CD4-positive, alpha-beta T cell treated with Interferon alpha-2 for 1 hour (primary cell): ENCODE results near the gene MTHFR.

Experiments
- DNase-seq, 2 donors: peaks; one replicate each; pipeline ENCODE4 v3.0.0-alpha.2; 2020 to 2022

Gene MTHFR

DNA sequence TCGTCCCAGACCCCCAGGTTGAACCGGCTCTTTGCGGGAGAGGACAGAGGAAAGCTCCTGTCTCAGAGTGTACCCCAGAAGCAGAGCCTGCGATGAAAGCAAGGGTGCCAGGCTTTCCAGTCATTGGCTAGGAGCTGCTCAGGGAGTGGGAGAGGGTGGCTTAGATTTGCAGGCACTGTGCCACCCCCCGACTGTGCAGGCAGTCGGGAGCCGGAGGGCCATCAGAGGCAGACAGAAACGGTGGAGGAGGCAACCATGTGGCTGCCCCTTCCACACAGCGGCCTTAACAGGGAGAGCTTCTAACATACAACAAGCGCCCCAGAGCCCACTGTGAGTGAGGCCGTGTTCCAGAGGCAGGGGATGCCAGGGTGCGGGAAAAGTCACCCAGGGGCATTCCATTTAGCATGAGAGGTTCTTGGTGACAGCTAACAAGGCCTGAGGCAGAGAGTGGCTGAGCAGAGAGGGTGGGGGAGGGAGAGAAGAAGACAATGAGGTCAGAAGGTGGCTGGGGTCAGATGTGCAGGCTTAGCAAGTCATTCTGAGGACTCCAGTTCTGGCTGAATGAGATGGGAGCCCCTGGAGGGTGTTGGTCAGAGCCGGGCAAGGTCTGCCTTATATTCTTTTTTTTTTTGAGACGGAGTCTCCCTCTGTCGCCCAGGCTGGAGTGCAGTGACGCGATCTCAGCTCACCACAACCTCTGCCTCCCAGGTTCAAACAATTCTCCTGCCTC is 53.2 kb downstream of the MTHFR start:
- no peak for DNase-seq

DNA sequence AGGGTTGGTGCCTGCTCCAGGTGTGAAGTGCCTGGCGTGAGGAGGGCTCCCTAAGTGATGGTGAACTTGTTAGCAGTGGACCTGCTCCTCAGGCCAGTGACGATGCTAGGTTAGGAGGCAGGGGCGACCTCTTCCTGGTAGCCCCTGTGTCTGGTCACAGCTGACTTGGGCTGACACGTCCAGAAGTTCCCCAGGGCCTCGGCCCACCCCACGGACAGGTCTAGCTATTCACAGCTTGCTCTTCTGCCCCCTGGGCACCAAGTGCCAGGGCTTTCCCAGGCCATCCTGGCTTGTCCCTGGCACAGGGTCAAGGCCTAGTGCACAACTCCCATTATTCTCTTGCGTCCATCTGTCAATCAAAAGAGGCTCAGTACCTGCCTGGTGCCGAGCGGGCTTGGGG is 54.7 kb downstream of the MTHFR start:
- DNase-seq = no peak

DNA sequence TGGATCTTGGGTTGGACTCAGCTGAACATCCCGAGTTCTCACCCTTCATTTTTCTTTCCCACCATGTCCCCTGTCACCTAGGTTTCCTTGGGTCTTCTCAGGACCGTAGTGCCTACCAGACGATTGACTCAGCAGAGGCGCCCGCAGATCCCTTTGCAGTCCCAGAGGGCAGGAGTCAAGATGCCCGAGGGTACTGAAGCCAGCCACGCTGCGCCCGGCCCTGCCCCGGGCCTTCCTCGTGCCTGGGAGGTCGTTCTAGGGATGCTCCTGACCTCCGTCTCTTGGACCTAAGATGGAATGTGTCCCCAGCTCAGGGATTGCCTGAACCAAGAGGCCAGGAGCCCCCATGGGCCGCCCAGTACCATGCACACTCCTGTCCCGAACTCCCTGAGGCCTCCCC is 55.8 kb downstream of the MTHFR start:
- no peak for DNase-seq

DNA sequence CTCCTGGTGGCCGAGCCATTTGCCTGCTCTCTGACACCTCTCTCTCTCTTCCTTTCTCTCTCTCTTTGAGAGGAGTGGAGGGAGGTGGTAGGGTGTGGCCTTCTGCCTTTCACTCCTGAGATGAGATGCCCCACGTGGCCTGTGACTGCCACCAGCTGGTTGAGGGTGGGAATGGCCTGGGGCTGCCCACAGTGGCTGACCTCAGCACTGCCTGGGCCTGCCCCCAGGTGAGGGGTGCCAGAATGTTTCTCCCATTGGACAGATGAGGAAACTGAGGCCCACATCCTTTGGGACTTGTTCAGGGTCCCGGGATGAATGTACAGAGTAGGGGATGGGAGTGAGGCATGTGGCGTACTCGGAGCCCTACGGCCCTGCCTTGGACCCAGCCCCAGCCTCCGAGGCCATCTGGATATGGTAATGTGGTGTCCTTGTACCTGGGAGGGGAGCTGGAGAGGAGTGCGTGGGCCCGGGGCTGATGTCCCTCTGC is 56.5 kb downstream of the MTHFR start:
- DNase-seq = peak; percentile 32 to 63

DNA sequence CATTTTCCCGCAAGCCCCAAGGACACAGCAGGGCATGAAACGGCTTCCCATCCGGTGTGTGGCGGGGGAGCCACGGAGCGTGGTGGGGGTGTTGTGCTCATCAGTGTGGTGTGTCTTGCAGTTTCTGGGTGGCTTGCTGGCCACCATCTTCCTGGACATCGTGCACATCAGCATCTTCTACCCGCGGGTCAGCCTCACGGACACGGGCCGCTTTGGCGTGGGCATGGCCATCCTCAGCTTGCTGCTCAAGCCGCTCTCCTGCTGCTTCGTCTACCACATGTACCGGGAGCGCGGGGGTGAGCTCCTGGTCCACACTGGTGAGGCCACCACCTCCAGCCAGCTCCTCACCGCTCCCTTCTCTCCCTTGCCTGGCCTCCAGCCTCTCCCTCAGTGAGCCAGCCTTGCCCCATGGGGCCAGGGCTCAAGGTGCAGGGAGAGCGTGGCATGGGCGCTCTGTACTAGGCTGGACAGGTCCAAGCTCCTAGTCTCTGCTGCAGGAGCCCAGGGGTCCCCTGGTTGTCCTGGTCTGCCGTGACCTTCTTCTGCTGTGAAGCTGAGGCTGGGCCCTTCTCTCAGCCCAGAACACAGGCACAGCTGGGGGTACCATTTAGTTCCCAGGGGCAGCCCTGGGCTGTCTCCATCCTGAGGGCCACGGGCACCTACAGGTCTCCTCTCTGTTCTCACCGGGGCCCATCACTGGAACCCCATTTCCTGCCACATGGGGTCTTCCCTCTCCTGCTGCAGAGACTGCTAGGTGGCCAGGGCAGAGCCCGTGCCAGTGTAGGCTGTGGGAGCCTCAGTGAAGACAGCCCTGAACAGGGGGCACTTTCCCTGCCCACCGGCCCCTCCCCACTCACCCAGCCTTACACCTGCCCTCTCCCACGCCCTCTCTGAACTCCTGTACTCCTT is 57.2 kb downstream of the MTHFR start:
- no peak for DNase-seq

DNA sequence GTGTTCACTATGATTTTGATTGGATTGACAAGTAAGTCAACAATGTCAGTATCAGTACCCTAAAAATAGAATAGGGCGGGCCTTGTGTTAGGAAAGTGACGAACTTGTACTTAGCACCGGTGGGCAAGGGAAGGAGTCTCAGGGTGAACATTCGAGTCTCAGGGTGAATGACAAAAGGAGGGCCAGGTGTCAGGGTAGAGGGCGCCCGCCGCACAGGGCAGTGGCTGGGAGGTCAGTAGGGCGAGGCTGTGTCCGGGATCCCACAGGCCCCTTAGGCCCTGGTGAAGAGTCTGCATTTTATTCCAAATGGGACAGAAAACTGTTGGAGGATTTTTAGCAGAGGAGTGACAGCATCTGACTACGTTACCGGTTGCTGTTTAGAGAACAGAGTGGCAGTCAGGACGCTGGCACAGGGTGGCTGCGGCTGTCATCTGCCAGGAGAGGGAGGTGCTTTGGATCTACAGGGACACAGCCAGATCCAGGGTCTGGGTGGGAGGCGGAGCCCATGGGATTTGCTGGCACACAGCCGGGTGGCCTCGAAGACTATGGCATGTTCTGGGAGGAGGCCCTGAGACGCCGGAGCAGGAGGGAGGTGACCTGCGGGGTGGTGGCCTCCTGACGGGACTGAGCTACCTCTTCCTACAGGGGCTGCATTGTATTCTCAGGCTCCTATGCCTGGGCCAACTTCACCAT is 58.8 kb downstream of the MTHFR start:
- DNase-seq = no peak

DNA sequence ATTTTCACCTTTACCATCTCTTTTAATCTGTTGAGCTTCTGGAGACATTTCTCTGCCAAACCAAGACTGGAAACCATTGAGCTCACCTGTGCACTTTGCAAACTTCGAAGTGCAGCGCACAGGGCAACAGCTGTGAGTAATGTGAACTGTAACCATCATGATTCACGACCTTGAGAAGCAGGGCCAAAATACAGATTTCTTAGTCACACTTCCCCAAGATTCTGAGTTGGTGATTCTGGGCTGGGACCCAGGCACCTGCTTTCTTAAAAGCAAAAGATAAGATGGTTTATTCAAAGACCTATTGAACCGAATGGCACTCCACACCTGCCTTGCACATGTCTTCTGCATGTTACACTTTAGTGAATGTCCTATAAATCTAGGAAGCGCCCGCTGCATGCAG is 59.7 kb downstream of the MTHFR start:
- DNase-seq = no peak

DNA sequence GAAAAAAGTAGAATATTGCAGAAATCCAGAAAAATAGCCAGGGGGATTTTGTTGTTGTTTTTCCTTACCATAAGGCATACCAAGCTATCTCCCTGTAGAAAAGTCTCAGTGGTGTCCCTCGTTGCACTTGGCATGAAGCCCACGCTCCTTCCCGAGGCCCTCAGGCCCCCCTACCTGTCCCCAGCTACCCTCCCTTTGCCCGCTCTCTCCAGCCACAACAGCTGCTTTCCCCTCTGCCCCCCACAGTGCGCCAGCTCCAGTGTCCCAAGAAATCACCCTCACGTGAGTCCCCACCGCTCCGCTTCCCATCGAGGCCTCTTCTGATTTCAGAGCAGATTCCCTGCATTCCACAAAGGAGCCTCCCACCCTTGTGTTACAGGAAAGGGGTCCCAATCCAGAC is 61.5 kb downstream of the MTHFR start:
- DNase-seq = no peak

DNA sequence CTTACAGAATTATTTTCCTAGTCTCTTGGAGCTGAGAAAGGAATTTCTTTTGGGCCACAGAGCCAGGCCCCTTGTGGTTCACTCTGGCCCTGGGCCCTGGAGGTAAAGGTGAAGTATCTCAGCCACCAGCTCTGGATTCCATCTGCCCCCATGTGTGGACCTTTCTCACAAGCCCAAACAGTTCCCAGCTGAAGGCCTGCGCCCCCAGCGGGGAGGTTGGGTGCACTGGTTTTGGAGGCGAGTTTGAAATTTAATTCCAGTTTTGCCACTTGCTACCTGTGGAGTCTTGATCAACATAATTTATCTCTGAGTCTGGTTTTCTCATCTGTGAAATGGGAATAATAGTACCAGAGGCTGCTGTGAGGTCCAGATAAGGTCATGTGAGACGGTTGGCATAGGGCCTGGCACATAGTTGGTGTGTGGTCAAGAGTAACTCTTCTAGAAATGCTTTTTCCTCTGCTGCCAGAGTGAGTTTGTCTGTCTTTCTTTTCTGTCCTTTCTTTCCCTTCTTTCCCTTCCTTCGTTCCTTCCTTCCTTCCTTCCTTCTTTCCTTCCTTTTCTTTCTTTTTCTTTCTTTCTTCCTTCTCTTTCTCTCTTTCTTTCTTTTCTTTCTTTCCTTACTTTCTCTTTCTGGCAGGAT is 63.7 kb downstream of the MTHFR start:
- no peak for DNase-seq

DNA sequence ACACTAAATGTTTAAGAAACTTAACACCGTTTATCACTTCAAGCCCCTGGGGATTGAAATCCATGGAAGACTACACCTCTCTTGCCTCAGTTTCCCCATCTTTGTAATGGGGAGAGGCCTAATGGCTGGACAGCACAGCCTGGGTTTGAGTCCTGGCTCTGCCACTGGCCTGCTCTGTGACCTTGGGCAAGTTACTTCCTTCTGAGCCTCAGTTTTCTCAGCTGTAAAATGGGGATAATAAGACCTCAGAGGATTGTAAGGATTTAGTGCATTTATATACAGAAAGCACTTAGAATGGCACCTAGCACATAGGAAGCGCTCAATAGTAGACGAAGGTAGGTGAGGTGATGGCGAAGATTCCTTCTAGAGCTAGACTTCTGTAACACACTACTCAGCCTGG is 64.3 kb downstream of the MTHFR start:
- DNase-seq = no peak

DNA sequence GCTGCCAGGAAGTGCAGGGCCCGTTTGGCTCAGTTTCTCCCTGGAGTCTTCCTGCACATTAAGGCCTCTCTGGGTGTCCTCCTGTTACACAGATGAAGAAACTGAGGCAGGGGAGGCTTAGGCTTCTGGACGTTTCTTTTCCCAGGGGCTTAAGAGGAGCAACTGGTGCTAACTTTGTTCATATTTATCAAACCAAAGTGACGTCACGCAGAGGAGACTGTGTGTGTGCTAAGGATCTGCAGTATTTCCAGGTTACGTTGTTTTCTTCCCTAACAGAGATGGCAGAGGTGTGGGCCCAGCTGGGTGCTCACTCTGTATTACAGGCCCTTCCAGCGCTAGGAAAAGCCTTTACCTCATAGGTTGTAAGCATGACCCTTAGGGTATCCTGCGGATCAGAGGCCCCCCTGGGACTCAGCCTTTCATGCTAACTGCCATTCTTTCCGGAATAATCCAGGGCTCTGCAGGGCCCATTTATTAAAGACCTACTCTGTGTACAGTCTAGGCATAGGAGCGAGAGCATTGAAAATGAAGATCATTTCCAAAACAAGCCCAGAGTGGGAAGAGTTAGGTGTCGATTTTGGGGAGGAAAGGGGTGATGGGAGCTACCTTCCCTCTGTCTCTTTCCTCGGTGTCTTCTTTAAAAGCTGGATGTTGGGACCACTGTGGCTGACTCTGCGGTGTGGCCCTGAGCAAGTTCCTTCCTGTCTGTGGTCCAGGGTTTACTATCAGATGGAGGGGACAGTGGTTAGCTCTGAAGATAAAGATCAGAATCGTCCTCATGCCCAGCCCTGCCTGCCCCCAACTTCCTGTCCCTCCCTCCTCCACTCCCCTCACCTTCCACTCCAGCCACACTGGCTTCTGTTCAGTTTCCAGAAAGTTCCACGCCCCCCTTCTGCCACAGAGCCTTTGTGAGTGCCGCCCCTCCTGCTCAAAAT is 65.2 kb downstream of the MTHFR start:
- peak; percentile 39 to 62 for DNase-seq

DNA sequence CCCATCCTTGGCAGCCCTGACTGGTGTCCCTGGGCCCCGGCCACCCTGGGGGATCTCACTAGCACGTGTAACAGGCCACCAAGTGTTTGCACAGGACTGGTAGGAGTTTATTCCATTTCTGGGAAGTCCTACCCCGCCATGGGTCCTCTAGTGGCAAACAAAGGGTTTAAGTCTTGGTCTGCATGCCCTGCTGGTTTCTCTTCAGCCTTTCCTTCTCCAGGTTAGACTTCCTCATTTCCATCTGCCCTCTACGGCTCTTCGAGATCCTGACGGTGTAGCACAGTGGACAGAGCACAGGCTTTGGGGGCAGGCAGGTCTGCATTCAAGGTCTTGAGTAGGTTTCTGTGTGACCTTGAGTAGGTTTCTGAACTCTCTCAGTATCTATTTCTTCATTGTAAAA is 67.0 kb downstream of the MTHFR start:
- DNase-seq = peak in 1 of 2 donors; percentile 25

DNA sequence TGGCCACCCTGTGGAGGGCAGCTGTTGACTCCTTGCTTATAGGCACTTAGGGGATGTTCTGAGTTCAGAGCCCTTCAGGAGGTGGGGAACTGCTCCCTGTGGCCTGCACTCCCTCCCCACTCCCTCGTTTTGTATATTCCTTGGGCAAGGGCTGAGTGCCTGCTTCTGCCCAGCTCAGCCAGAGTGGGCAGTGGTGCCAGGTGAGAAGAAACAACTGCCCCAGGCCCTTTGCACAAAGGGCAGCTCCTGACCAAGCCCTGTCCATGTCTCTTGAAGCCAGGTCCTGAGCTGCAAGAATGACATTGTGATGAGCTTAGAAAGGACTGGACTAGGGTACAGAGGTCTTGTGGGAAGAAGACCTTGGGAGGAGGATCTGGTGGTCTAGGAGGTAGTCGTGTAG is 67.7 kb downstream of the MTHFR start:
- no peak for DNase-seq

DNA sequence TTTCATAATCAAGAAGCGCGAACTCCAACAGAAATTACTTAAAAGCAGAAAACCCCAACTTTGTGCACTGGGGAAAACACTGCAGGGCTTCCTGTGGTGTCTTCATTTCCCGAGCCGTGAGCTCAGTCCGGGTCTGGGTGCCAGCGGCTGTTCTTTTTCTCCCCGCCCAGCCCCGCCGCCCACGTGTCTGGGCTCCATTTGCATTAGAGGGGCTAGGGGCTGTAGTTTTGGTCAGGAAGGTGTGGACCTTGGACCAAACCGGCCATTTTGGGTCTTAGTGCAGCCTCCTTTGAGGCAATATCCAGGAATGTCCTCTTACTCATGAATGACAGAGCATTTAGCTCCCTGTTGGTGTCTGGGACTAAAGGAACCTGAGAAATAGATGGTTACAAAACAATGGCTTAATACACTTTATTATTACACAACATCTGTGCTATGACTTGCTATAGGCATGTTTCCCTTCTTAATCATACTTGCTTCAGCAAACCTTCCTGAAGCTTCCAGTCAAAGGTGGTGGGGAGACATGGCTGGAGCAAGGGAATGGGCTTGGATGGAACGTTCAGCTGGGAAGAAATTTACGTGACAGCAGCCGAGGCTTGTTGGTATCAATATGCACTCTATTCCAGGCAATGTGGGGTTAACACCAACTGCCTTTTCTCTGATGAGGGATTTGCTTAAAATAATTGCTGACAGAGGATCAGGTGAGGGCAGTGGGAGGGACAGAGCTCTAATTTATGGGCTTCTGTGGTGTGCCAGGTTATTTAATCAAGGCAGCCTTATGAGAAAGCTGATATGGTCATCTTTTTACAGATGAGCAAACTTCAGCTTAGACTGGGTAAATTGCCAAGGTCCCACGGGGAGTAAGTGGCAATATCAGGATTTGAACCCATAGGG is 68.8 kb downstream of the MTHFR start:
- DNase-seq = peak; percentile 54 to 56

DNA sequence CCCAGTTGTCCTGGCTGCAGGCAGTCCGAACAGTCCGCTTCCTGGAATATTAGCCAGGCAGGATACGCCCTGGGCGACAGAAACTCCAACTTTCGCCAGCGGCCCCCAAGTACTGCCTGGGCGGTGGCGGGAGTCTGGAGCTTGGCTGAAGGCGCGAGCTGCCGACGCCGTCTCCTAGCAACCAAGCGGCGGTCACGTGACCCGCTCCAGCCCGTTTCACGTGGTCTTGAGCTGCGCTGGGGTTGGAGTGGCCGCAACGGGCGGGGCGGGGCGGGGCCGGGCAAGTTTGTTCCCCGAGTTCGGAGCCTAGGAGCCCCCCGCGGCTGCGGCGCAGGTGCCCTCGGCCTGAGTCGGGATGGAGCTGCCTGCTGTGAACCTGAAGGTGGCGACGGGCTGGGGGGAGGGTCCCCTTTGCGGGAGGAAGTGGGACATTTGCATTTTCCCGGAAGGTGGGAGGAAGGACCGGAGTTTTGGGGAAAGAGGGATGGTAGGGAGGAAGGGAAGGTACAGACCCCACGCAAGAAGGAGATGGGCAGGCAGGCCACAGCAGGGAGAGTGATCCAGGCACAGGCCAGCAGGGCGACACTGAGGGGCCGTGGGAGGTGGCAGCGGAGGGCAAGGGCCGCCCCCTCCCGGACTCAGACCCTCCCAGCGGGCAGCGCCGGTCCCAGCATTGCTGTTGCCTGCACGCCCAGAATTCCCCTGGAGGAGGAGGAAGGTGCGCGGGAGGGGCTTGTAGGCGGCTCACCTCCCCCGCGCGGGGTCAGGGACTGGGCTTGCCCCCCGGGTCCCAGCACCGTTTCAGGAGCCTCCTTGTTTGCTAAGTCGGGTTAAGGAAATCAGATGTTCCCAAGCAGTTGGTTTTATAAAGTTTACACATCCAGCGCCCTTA is 69.7 kb downstream of the MTHFR start, which contains the start of gene AGTRAP:
Gene AGTRAP (plus strand): TSS at position 283 of the 892 bp plus-strand sequence. CDS start 73 bp downstream, at position 356.
- peak; percentile 90 to 91 for DNase-seq
